ENCODE results near the gene DNAH10. TPM values are rescaled to one million over a fixed set of nuclear protein-coding genes. Genes with fewer than 3 reads are reported as not detected.

DNAH10 gene
- total RNA-seq, 1 experiment from 2014 or later: 0.39 TPM

DNA sequence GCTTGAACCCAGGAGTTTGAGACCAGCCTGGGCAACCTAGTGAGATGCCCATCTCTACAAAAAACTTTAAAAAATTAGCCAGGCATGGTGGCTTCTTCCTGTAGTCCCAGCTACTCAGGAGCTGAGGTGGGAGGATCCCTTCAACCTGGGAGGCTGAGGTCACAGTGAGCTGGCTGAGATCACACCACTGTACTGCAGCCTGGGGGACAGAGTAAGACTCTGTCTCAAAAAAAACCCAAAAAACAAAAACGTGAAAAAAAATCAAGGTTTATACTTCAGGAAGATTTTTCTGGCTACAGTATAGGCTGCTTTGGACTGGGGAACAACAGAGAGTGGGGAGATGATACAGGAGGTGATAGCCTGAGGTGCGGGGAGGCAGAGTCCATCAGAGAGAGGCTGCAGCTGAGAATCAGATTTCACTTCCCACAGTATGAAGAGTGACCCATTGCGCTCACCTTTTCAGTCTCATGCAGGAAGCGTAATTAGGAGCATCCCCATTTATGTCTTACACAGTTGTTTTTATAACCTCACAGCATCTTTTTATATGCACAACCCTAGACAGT lies 28.9 kb downstream of the DNAH10 start:
- Histone ChIP-seq H3K4me1 (ENCODE audit: control insufficient read depth, insufficient read depth, low read length) (no peaks in the 10 kb centered on the region), H3K36me3 (ENCODE audit: control insufficient read depth, insufficient read depth, low read length) (no peaks in the 10 kb centered on the region), H3K4me3 (ENCODE audit: low read depth in 2 of 2, low read length in 2 of 2) (no peak overlapping the region), H3K27me3 (ENCODE audit: control insufficient read depth, insufficient read depth, low read length) (no peaks in the 10 kb centered on the region), H3K27ac (ENCODE audit: low read length) (no peak overlapping the region), H3K9me3 (ENCODE audit: control insufficient read depth, insufficient read depth, low read depth, low read length) (no peaks in the 10 kb centered on the region)
- ATAC-seq (no peak), DNase-seq (ENCODE audit: low read depth, low spot score) (no peak)
- POLR2A ChIA-PET: interaction anchor here (0.6 kb wide), 1 partner anchor 1063 kb away, joined by 3 read pairs; no protein-coding TSS in a partner anchor
- intact Hi-C loops (cut with micrococcal nuclease; ENCODE audit: unreplicated experiment): no loop called here
- TF ChIP-seq TCF7L2 (IDR thresholded peaks at IDR 0.05; ENCODE audit: low read depth, low read length) (no peak), SIN3A (IDR thresholded peaks at IDR 0.05; ENCODE audit: borderline replicate concordance, insufficient read depth, low read depth, low read length) (no peak), POLR2AphosphoS5 (IDR thresholded peaks at IDR 0.05; ENCODE audit: low read depth, low read length) (no peak)
- TF ChIP-seq, protein P1, sequence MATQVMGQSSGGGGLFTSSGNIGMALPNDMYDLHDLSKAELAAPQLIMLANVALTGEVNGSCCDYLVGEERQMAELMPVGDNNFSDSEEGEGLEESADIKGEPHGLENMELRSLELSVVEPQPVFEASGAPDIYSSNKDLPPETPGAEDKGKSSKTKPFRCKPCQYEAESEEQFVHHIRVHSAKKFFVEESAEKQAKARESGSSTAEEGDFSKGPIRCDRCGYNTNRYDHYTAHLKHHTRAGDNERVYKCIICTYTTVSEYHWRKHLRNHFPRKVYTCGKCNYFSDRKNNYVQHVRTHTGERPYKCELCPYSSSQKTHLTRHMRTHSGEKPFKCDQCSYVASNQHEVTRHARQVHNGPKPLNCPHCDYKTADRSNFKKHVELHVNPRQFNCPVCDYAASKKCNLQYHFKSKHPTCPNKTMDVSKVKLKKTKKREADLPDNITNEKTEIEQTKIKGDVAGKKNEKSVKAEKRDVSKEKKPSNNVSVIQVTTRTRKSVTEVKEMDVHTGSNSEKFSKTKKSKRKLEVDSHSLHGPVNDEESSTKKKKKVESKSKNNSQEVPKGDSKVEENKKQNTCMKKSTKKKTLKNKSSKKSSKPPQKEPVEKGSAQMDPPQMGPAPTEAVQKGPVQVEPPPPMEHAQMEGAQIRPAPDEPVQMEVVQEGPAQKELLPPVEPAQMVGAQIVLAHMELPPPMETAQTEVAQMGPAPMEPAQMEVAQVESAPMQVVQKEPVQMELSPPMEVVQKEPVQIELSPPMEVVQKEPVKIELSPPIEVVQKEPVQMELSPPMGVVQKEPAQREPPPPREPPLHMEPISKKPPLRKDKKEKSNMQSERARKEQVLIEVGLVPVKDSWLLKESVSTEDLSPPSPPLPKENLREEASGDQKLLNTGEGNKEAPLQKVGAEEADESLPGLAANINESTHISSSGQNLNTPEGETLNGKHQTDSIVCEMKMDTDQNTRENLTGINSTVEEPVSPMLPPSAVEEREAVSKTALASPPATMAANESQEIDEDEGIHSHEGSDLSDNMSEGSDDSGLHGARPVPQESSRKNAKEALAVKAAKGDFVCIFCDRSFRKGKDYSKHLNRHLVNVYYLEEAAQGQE (IDR thresholded peaks at IDR 0.05; ENCODE audit: insufficient read depth in 1 of 2, low read depth in 2 of 2, low read length in 1 of 2): no peak
- TF ChIP-seq, protein P2, sequence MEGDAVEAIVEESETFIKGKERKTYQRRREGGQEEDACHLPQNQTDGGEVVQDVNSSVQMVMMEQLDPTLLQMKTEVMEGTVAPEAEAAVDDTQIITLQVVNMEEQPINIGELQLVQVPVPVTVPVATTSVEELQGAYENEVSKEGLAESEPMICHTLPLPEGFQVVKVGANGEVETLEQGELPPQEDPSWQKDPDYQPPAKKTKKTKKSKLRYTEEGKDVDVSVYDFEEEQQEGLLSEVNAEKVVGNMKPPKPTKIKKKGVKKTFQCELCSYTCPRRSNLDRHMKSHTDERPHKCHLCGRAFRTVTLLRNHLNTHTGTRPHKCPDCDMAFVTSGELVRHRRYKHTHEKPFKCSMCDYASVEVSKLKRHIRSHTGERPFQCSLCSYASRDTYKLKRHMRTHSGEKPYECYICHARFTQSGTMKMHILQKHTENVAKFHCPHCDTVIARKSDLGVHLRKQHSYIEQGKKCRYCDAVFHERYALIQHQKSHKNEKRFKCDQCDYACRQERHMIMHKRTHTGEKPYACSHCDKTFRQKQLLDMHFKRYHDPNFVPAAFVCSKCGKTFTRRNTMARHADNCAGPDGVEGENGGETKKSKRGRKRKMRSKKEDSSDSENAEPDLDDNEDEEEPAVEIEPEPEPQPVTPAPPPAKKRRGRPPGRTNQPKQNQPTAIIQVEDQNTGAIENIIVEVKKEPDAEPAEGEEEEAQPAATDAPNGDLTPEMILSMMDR (IDR thresholded peaks at IDR 0.05): no peak
- CTCF ChIA-PET: interaction anchor here (1.5 kb wide), 1 partner anchor 10 kb away, joined by 4 read pairs; no protein-coding TSS in a partner anchor
- in situ Hi-C loops (cut with HindIII; ENCODE audit: low pct_unique_long_range_greater_than_20kb, low sequenced_read_pairs): no loop called here
- BruUV-seq (replicated peaks): no TSS peak

DNA sequence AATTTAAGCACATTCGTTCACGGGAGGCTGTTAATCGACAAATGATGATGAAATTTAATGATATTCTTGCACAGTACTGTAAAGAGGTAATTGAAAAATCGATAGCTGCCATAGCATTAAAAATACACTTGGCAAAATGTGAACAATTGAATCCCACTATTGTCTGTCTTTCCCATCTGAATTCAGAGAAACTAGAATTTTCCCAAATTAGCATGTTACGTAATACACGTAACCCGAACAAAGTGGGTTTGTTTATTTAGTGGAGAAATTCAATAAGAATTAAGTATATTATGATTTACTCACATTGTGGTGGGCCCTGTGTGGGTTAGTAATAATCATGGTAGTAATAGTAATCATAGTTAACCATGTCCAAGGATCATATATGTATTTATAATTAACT lies 31.9 kb downstream of the DNAH10 start:
- Histone ChIP-seq H3K9me3 (ENCODE audit: control insufficient read depth, insufficient read depth, low read depth, low read length) (no peaks in the 10 kb centered on the region), H3K4me1 (ENCODE audit: control insufficient read depth, insufficient read depth, low read length) (no peaks in the 10 kb centered on the region), H3K27me3 (ENCODE audit: control insufficient read depth, insufficient read depth, low read length) (no peaks in the 10 kb centered on the region), H3K4me3 (ENCODE audit: low read depth in 2 of 2, low read length in 2 of 2) (no peak overlapping the region), H3K36me3 (ENCODE audit: control insufficient read depth, insufficient read depth, low read length) (no peaks in the 10 kb centered on the region), H3K27ac (ENCODE audit: low read length) (no peak overlapping the region)
- ATAC-seq: no peak
- no peak for DNase-seq (ENCODE audit: low read depth, low spot score)
- POLR2A ChIA-PET: no interaction called here
- in situ Hi-C loops (cut with HindIII; ENCODE audit: low pct_unique_long_range_greater_than_20kb, low sequenced_read_pairs): no loop called here
- CTCF ChIA-PET: no interaction called here
- intact Hi-C loops (cut with micrococcal nuclease; ENCODE audit: unreplicated experiment): no loop called here
- BruUV-seq (replicated peaks): no TSS peak
- TF ChIP-seq, protein P2 (IDR thresholded peaks at IDR 0.05): no peak
- TF ChIP-seq POLR2AphosphoS5 (IDR thresholded peaks at IDR 0.05; ENCODE audit: low read depth, low read length) (no peak), TCF7L2 (IDR thresholded peaks at IDR 0.05; ENCODE audit: low read depth, low read length) (no peak), SIN3A (IDR thresholded peaks at IDR 0.05; ENCODE audit: borderline replicate concordance, insufficient read depth, low read depth, low read length) (no peak)
- TF ChIP-seq, protein P1 (IDR thresholded peaks at IDR 0.05; ENCODE audit: insufficient read depth in 1 of 2, low read depth in 2 of 2, low read length in 1 of 2): no peak
